ENCODE measurements around the gene MASP1. TPM values are rescaled to one million over a fixed set of nuclear protein-coding genes. Genes with fewer than 3 reads are reported as not detected.

MASP1 gene
- total RNA-seq, 1 experiment from 2014 or later, result not detected

GRCh38 chr3:187227658-187228258 lies 63.8 kb downstream of the MASP1 start:
- no peak overlapping the region for H2AFZ ChIP-seq (ENCODE audit: low read depth, low read length, poor library complexity, severe bottlenecking)
- ATAC-seq (no peak; the same call in 1 of the 2 replicates), DNase-seq (ENCODE audit: low read depth, low spot score) (no peak)
- no peak overlapping the region for H3K9ac ChIP-seq (ENCODE audit: low read length)
- POLR2A ChIA-PET, result no interaction called here
- H3K4me3 ChIP-seq (replicated peaks in 1 of 2; ENCODE audit: low read depth in 1 of 2, low read length in 2 of 2), result no peak overlapping the region
- H3K9me3 ChIP-seq (ENCODE audit: control insufficient read depth in 1 of 2, insufficient read depth in 1 of 2, low read depth in 1 of 2, low read length in 2 of 2), result no peaks in the 10 kb centered on the region
- RAD21 ChIA-PET (ENCODE audit: low non-redundant PET in 1 of 2, low total read pairs in 2 of 2, uncharacterized antibody in 2 of 2, unreplicated experiment in 2 of 2), result no interaction called here
- H3K79me2 ChIP-seq (ENCODE audit: insufficient read depth, low read length), result no peaks in the 10 kb centered on the region
- H3K27ac ChIP-seq (ENCODE audit: low read depth, low read length), result no peak overlapping the region
- CTCF ChIA-PET, result no interaction called here
- no peaks in the 10 kb centered on the region for H3K9me2 ChIP-seq (ENCODE audit: insufficient read depth)
- peaks cover 0 to 6% of the 10 kb centered on the region in 2 experiments; a peak in 2 of 4 replicates for H3K4me1 ChIP-seq (ENCODE audit: control insufficient read depth in 1 of 2, insufficient read depth in 2 of 2, low read length in 2 of 2)
- H3K36me3 ChIP-seq (ENCODE audit: control insufficient read depth in 1 of 2, insufficient read depth in 2 of 2, low read length in 2 of 2), result no peaks in the 10 kb centered on the region
- H3K4me2 ChIP-seq (ENCODE audit: low read length), result 0 out of 2 replicates have a peak overlapping the region, but pooled peaks have one; percentile 14
- BruUV-seq (replicated peaks), result no TSS peak
- intact Hi-C loops (cut with micrococcal nuclease), result no loop called here
- peaks cover 23% of the 10 kb centered on the region; the same call in 1 of the 2 replicates for H3K27me3 ChIP-seq (ENCODE audit: insufficient read depth, low read length)
- H4K20me1 ChIP-seq (ENCODE audit: insufficient read depth), result no peaks in the 10 kb centered on the region
- TF ChIP-seq YY1 (IDR thresholded peaks at IDR 0.05; ENCODE audit: extremely low read depth, insufficient replicate concordance, low read depth, low read length), result no peak
- no peak for TF ChIP-seq EZH2phosphoT487 (IDR thresholded peaks at IDR 0.05; ENCODE audit: borderline replicate concordance)
- TF ChIP-seq SIN3A (IDR thresholded peaks at IDR 0.05; ENCODE audit: low read depth), result no peak
- TF ChIP-seq RAD21 (IDR thresholded peaks at IDR 0.05; ENCODE audit: low read depth), result no peak
- TF ChIP-seq POLR2AphosphoS5 (IDR thresholded peaks at IDR 0.05; ENCODE audit: low read depth, low read length), result no peak
- TF ChIP-seq EZH2 (IDR thresholded peaks at IDR 0.05), result no peak
- no peak for TF ChIP-seq CBX3 (IDR thresholded peaks at IDR 0.05; ENCODE audit: low read depth)
- no peak for TF ChIP-seq ZFX (IDR thresholded peaks at IDR 0.05)
- no peak for TF ChIP-seq FOSL1 (IDR thresholded peaks at IDR 0.05; ENCODE audit: low read depth)
- TF ChIP-seq SRF (IDR thresholded peaks at IDR 0.05; ENCODE audit: low read depth), result no peak
- TF ChIP-seq MAX (IDR thresholded peaks at IDR 0.05), result no peak

GRCh38 chr3:187223799-187224198 lies 67.7 kb downstream of the MASP1 start:
- DNase-seq (ENCODE audit: low read depth, low spot score) (no peak), ATAC-seq (no peak)
- no peak overlapping the region for H3K4me2 ChIP-seq (ENCODE audit: low read length)
- H3K9me3 ChIP-seq (ENCODE audit: control insufficient read depth in 1 of 2, insufficient read depth in 1 of 2, low read depth in 1 of 2, low read length in 2 of 2), result no peaks in the 10 kb centered on the region
- H3K4me1 ChIP-seq (ENCODE audit: control insufficient read depth in 1 of 2, insufficient read depth in 2 of 2, low read length in 2 of 2), result peaks cover 0 to 6% of the 10 kb centered on the region in 2 experiments; a peak in 2 of 4 replicates
- no peak overlapping the region for H3K9ac ChIP-seq (ENCODE audit: low read length)
- BruUV-seq (replicated peaks), result no TSS peak
- ChIA-PET POLR2A (no interaction called here), CTCF (interaction anchor here (1.2 to 2.8 kb wide), 4 partner anchors 95 to 491 kb away, joined by 3 to 15 read pairs (median 5); no protein-coding TSS in a partner anchor), RAD21 (ENCODE audit: low non-redundant PET in 1 of 2, low total read pairs in 2 of 2, uncharacterized antibody in 2 of 2, unreplicated experiment in 2 of 2) (no interaction called here)
- no peak overlapping the region for H3K27ac ChIP-seq (ENCODE audit: low read depth, low read length)
- no peaks in the 10 kb centered on the region for H3K79me2 ChIP-seq (ENCODE audit: insufficient read depth, low read length)
- intact Hi-C loops (cut with micrococcal nuclease), result no loop called here
- no peak for TF ChIP-seq CTCF (IDR thresholded peaks at IDR 0.05 in 2 of 3, conservative IDR thresholded peaks at IDR 0.05 in 1 of 3; ENCODE audit: borderline replicate concordance in 1 of 3, insufficient read depth in 1 of 3, low read depth in 2 of 3, low read length in 2 of 3)
- peak; percentile 48; the same call in 1 of the 2 replicates for TF ChIP-seq MAX (IDR thresholded peaks at IDR 0.05)
- no peaks in the 10 kb centered on the region; the same call in 1 of the 2 replicates for H3K27me3 ChIP-seq (ENCODE audit: insufficient read depth, low read length)
- H3K9me2 ChIP-seq (ENCODE audit: insufficient read depth), result no peaks in the 10 kb centered on the region
- H4K20me1 ChIP-seq (ENCODE audit: insufficient read depth), result no peaks in the 10 kb centered on the region
- H3K4me3 ChIP-seq (replicated peaks in 1 of 2; ENCODE audit: low read depth in 1 of 2, low read length in 2 of 2), result no peak overlapping the region
- H3K36me3 ChIP-seq (ENCODE audit: control insufficient read depth in 1 of 2, insufficient read depth in 2 of 2, low read length in 2 of 2), result no peaks in the 10 kb centered on the region
- no peak overlapping the region for H2AFZ ChIP-seq (ENCODE audit: low read depth, low read length, poor library complexity, severe bottlenecking)
